H9 (cell line): ENCODE results near the gene DNAH5. TPM values are rescaled to one million over a fixed set of nuclear protein-coding genes. Genes with fewer than 3 reads are reported as not detected.

Experiments used
- DNase-seq: peaks from one replicate; pipeline ENCODE4 v3.0.0-alpha.2; 2017
- H2AFZ ChIP-seq: one replicate; pipeline ENCODE4 v1.6.1; 2013; ENCODE audit warnings: mild to moderate bottlenecking, low read length, control low read depth, moderate library complexity
- H2AK5ac ChIP-seq: 2 replicates; pipeline ENCODE4 v1.6.1; 2013; ENCODE audit warnings: low read length, control low read depth, mixed read lengths; ENCODE audit not compliant: insufficient read length
- H2BK120ac ChIP-seq: one replicate; pipeline ENCODE4 v1.6.1; 2013; ENCODE audit warnings: low read depth, mild to moderate bottlenecking, low read length, control low read depth, inconsistent platforms; ENCODE audit not compliant: poor library complexity, severe bottlenecking
- H2BK12ac ChIP-seq: 2 replicates; pipeline ENCODE4 v1.6.1; 2013; ENCODE audit warnings: low read length, control low read depth, mixed read lengths, low read depth; ENCODE audit not compliant: insufficient read length
- H2BK15ac ChIP-seq: 2 replicates; pipeline ENCODE4 v1.6.1; 2013; ENCODE audit warnings: low read depth, low read length, control low read depth
- H2BK20ac ChIP-seq: one replicate; pipeline ENCODE4 v1.6.1; 2013; ENCODE audit warnings: low read depth, mild to moderate bottlenecking, low read length, control low read depth, inconsistent platforms; ENCODE audit not compliant: poor library complexity, severe bottlenecking
- H2BK5ac ChIP-seq: 2 replicates; pipeline ENCODE4 v1.6.1; 2013; ENCODE audit warnings: low read length, control low read depth, mixed read lengths; ENCODE audit not compliant: insufficient read length
- H3K14ac ChIP-seq: 2 replicates; pipeline ENCODE4 v1.6.1; 2013; ENCODE audit warnings: low read length, control low read depth; ENCODE audit not compliant: insufficient read depth
- H3K18ac ChIP-seq: 2 replicates; pipeline ENCODE4 v1.6.1; 2013; ENCODE audit warnings: low read depth, mild to moderate bottlenecking, mixed read lengths, low read length, control low read depth; ENCODE audit not compliant: insufficient read length
- H3K23ac ChIP-seq: 2 replicates; pipeline ENCODE4 v1.6.1; 2013; ENCODE audit warnings: low read length, control low read depth, mixed read lengths, low read depth; ENCODE audit not compliant: insufficient read length
- H3K23me2 ChIP-seq: 2 replicates; pipeline ENCODE4 v1.6.1; 2013; ENCODE audit warnings: low read depth, mild to moderate bottlenecking, mixed read lengths, low read length, control low read depth; ENCODE audit not compliant: insufficient read length, poor library complexity, severe bottlenecking
- H3K27ac ChIP-seq: 2 replicates; pipeline ENCODE4 v1.5.1; 2013; ENCODE audit warnings: low read length, control low read depth, mixed read lengths, low read depth; ENCODE audit not compliant: insufficient read length
- H3K27me3 ChIP-seq: 2 replicates; pipeline ENCODE4 v1.6.1; 2013; ENCODE audit warnings: low read length, control low read depth, inconsistent platforms; ENCODE audit not compliant: insufficient read depth
- H3K4ac ChIP-seq: 2 replicates; pipeline ENCODE4 v1.6.1; 2013; ENCODE audit warnings: low read depth, mild to moderate bottlenecking, control low read depth, inconsistent platforms, low read length, moderate library complexity
- H3K4me1 ChIP-seq: 2 replicates; pipeline ENCODE4 v1.6.1; 2013; ENCODE audit warnings: low read length, control low read depth, inconsistent platforms; ENCODE audit not compliant: insufficient read depth
- H3K4me2 ChIP-seq: 2 replicates; pipeline ENCODE4 v1.6.1; 2013; ENCODE audit warnings: low read length, control low read depth, mixed read lengths; ENCODE audit not compliant: insufficient read length, insufficient read depth
- H3K56ac ChIP-seq: 2 replicates; pipeline ENCODE4 v1.6.1; 2013; ENCODE audit warnings: low read depth, mild to moderate bottlenecking, mixed read lengths, low read length, control low read depth; ENCODE audit not compliant: insufficient read length
- H3K79me1 ChIP-seq: 2 replicates; pipeline ENCODE4 v1.6.1; 2013; ENCODE audit warnings: low read depth, mild to moderate bottlenecking, moderate library complexity, low read length, control low read depth, inconsistent platforms; ENCODE audit not compliant: insufficient read depth, poor library complexity, severe bottlenecking
- H3K79me2 ChIP-seq: 2 replicates; pipeline ENCODE4 v1.6.1; 2013; ENCODE audit warnings: low read length, control low read depth, inconsistent platforms; ENCODE audit not compliant: insufficient read depth
- H3K9ac ChIP-seq: 2 replicates; pipeline ENCODE4 v1.6.1; 2013; ENCODE audit warnings: low read length, control low read depth, mixed read lengths; ENCODE audit not compliant: insufficient read length; ENCODE audit errors: extremely low read depth
- H3K9me3 ChIP-seq: one replicate; pipeline ENCODE4 v1.6.1; 2013; ENCODE audit warnings: low read depth, low read length, inconsistent platforms; ENCODE audit not compliant: control insufficient read depth
- H3T11ph ChIP-seq: one replicate; pipeline ENCODE4 v1.6.1; 2013; ENCODE audit warnings: mild to moderate bottlenecking, low read length, control low read depth, inconsistent platforms
- H4K20me1 ChIP-seq: one replicate; pipeline ENCODE4 v1.6.1; 2013; ENCODE audit not compliant: control insufficient read depth, insufficient read length, insufficient read depth
- H4K5ac ChIP-seq: 2 replicates; pipeline ENCODE4 v1.6.1; 2013; ENCODE audit warnings: low read depth, mild to moderate bottlenecking, mixed read lengths, low read length, control low read depth; ENCODE audit not compliant: insufficient read length
- H4K8ac ChIP-seq: replicated peaks from 2 replicates; pipeline ENCODE4 v1.6.1; 2013; ENCODE audit warnings: low read length, control low read depth, mixed read lengths, low read depth; ENCODE audit not compliant: insufficient read length
- H4K91ac ChIP-seq: 2 replicates; pipeline ENCODE4 v1.6.1; 2013; ENCODE audit warnings: low read depth, mild to moderate bottlenecking, moderate library complexity, mixed read lengths, low read length, control low read depth; ENCODE audit not compliant: insufficient read length
- H3K27ac Mint-ChIP-seq, 3 experiments: 2 replicates in 2 of 3; 3 replicates in 1 of 3; pipeline ENCODE4 v1.8.0; 2020 to 2021; ENCODE audit warnings: mixed read lengths in 3 of 3, mild to moderate bottlenecking in 1 of 3, moderate library complexity in 1 of 3
- H3K27me3 Mint-ChIP-seq: 2 replicates; pipeline ENCODE4 v1.8.0; 2021; ENCODE audit warnings: low read depth, mild to moderate bottlenecking, moderate library complexity, mixed read lengths
- H3K36me3 Mint-ChIP-seq, 3 experiments: 2 replicates in 2 of 3; 3 replicates in 1 of 3; pipeline ENCODE4 v1.8.0; 2020 to 2021; ENCODE audit warnings: low read depth in 3 of 3, mixed read lengths in 3 of 3; ENCODE audit not compliant: insufficient read depth in 1 of 3
- H3K4me1 Mint-ChIP-seq, 2 experiments: 2 replicates each; pipeline ENCODE4 v1.8.0; 2020; ENCODE audit warnings: mixed read lengths in 2 of 2
- H3K4me3 Mint-ChIP-seq, 2 experiments: 2 replicates in 1 of 2; 3 replicates in 1 of 2; pipeline ENCODE4 v1.8.0; 2020 to 2021; ENCODE audit warnings: mild to moderate bottlenecking in 2 of 2, mixed read lengths in 2 of 2, moderate library complexity in 1 of 2
- H3K9me3 Mint-ChIP-seq, 2 experiments: 2 replicates in 1 of 2; 3 replicates in 1 of 2; pipeline ENCODE4 v1.8.0; 2020; ENCODE audit warnings: mild to moderate bottlenecking in 2 of 2, mixed read lengths in 2 of 2, moderate library complexity in 1 of 2
- CTCF ChIP-seq: fragments of 200-600 bp; sonication (generic); conservative IDR thresholded peaks from 3 replicates; pipeline ENCODE4 v1.8.0; 2021; ENCODE audit warnings: antibody characterized with exemption, mild to moderate bottlenecking
- WGBS: extraction: QIAGEN DNeasy Blood & Tissue Kit; methylation state at CpG from one replicate; pipeline ENCODE4 v1.1.7; 2013; ENCODE audit warnings: missing lambda C conversion rate, low lambda C conversion rate, mixed read lengths; ENCODE audit not compliant: insufficient read length; ENCODE audit errors: extremely low coverage; 5-methylcytosine and 5-hydroxymethylcytosine counted together
- total RNA-seq: library from RNA; stranded (reverse); gene quantifications from 2 replicates; pipeline ENCODE4 v1.2.1, GENCODE V29; 2021

Gene DNAH5
- total RNA-seq, 1 experiment from 2014 or later: 0.50 TPM

DNA sequence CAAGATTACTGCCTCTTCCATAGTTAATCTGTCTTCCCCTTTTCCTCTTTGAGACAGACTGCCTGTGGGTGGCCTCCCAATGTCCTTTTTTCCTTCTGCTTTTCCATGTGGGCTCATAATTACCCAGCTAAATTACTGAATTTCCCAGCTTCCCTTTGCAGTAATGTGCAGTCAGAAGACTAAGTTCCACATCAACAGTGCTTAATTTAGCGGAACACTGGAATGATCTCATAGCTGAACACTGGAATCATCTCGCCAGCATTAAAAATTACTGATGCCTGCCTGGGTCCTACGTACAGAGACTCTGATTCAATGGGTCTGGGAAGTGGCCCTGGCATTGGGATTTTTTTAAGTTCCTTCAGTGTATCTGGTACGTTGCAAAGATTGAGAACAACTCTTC is 84.3 kb downstream of the DNAH5 start:
- no peak overlapping the region for H4K5ac ChIP-seq
- H3K4me3 Mint-ChIP-seq: no peak overlapping the region
- H3K4me1 Mint-ChIP-seq: no peaks in the 10 kb centered on the region
- no peak overlapping the region for H3K9ac ChIP-seq
- no peak overlapping the region for H4K91ac ChIP-seq
- no peak overlapping the region for H3K23ac ChIP-seq
- no peak overlapping the region for H3K27ac ChIP-seq
- H3K18ac ChIP-seq: no peak overlapping the region
- no peak for TF ChIP-seq CTCF
- no peak overlapping the region for H3K4me2 ChIP-seq
- no peak overlapping the region for H2BK15ac ChIP-seq
- H4K8ac ChIP-seq: no peak overlapping the region
- H3K56ac ChIP-seq: no peak overlapping the region
- H3K23me2 ChIP-seq: no peaks in the 10 kb centered on the region
- no peak overlapping the region; a peak in 1 of 7 replicates for H3K27ac Mint-ChIP-seq
- H3K14ac ChIP-seq: no peak overlapping the region
- H3K27me3 Mint-ChIP-seq: peaks cover 21% of the 10 kb centered on the region
- DNase-seq: no peak
- H2BK5ac ChIP-seq: no peak overlapping the region
- no peaks in the 10 kb centered on the region for H3K79me1 ChIP-seq
- peaks cover 3 to 4% of the 10 kb centered on the region in 2 experiments; a peak in 4 of 5 replicates for H3K9me3 Mint-ChIP-seq
- no peak overlapping the region for H3K4ac ChIP-seq
- no peaks in the 10 kb centered on the region for H3K4me1 ChIP-seq
- no peak overlapping the region for H2AFZ ChIP-seq
- H2AK5ac ChIP-seq: no peak overlapping the region
- H3K79me2 ChIP-seq: no peaks in the 10 kb centered on the region
- no peak overlapping the region for H2BK120ac ChIP-seq
- no peaks in the 10 kb centered on the region for H3K27me3 ChIP-seq
- no peak overlapping the region for H3T11ph ChIP-seq
- H2BK20ac ChIP-seq: no peak overlapping the region
- no peak overlapping the region for H2BK12ac ChIP-seq
- H3K36me3 Mint-ChIP-seq: 0 out of 7 replicates have a peak, but pooled peaks cover 0 to 5% (median 0%) of the 10 kb centered on the region in 3 experiments
- WGBS: no CpG with 5 or more reads among the region's 4 CpGs
- no peaks in the 10 kb centered on the region for H4K20me1 ChIP-seq
- H3K9me3 ChIP-seq: no peaks in the 10 kb centered on the region
